ELF-1 (cell line): ENCODE results near the gene PER1.

Experiments used
- DNase-seq: peaks from one replicate; pipeline ENCODE4 v3.0.0-alpha.2; 2016; ENCODE audit warnings: low read depth, low spot score

PER1 gene

DNA sequence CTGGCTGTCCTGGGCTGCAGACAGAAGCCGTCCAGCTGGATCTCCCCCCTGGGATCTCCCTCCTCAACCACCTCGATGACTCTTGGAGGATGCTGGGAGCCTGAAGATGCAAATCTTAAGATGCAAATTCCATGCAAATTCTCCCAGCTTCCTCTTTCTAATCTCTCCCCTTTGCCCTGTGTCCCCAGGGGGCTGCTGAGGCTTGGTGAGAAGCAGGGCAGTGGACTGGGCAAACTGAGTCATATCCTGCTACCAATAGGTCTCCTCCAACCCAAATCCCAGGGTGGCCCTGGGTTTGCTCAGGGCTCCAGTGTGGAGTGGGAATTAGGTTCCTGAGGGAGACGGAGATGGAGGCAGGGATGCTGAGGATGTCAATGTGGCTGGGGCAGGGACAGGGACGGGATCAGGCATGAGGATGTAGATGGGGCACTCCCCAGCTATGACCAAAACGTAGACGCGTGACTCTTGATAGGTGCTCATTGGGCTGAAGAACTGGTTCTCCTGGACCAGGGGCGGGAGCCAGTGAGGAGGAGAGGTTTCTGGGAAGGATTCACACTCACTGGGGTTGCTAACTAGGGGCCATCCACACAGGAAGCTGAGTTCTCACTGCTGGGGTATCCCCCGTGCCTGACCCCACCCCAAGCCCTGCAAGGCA is 61.0 kb downstream of the PER1 start:
- no peak for DNase-seq
